WTC11 (cell line): ENCODE data around the gene GNAZ.

Experiments used
- AFF4 ChIP-seq: sonication (generic); formaldehyde crosslinking; IDR thresholded peaks from 2 replicates; pipeline ENCODE4 v1.8.1; 2023; ENCODE audit warnings: mild to moderate bottlenecking, missing genetic modification reagents, borderline replicate concordance
- CBFB ChIP-seq: sonication (generic); formaldehyde crosslinking; IDR thresholded peaks from 2 replicates; pipeline ENCODE4 v1.8.1; 2022; ENCODE audit warnings: mild to moderate bottlenecking, low read depth, missing genetic modification reagents
- CREB1 ChIP-seq: sonication (generic); formaldehyde crosslinking; IDR thresholded peaks from 2 replicates; pipeline ENCODE4 v1.8.0; 2023; ENCODE audit warnings: mild to moderate bottlenecking, missing genetic modification reagents
- EMX1 ChIP-seq: fragments of 250-450 bp; sonication (Bioruptor Pico); IDR thresholded peaks from 2 replicates; pipeline ENCODE4 v1.8.0; 2021; ENCODE audit warnings: mild to moderate bottlenecking
- GABPB1 ChIP-seq: sonication (generic); formaldehyde crosslinking; IDR thresholded peaks from 2 replicates; pipeline ENCODE4 v1.8.1; 2023; ENCODE audit warnings: mild to moderate bottlenecking, missing genetic modification reagents
- IRF2 ChIP-seq: sonication (generic); formaldehyde crosslinking; IDR thresholded peaks from 2 replicates; pipeline ENCODE4 v1.8.0; 2022; ENCODE audit warnings: low read depth, missing genetic modification reagents, borderline replicate concordance
- JUN ChIP-seq: sonication (generic); formaldehyde crosslinking; IDR thresholded peaks from 2 replicates; pipeline ENCODE4 v1.8.0; 2023; ENCODE audit warnings: mild to moderate bottlenecking, missing genetic modification reagents
- NR1H2 ChIP-seq: sonication (generic); formaldehyde crosslinking; IDR thresholded peaks from 2 replicates; pipeline ENCODE4 v1.9.0; 2021; ENCODE audit warnings: mild to moderate bottlenecking, moderate library complexity, missing genetic modification reagents
- SP1 ChIP-seq: sonication (generic); formaldehyde crosslinking; conservative IDR thresholded peaks from 2 replicates; pipeline ENCODE4 v1.8.1; 2022; ENCODE audit warnings: missing genetic modification reagents
- ZNF281 ChIP-seq: sonication (generic); formaldehyde crosslinking; IDR thresholded peaks from 2 replicates; pipeline ENCODE4 v1.8.0; 2023; ENCODE audit warnings: mild to moderate bottlenecking, missing genetic modification reagents
- TF ChIP-seq, protein P1 (sequence below): sonication (generic); formaldehyde crosslinking; IDR thresholded peaks from 2 replicates; pipeline ENCODE4 v1.8.1; 2022; ENCODE audit warnings: mild to moderate bottlenecking, missing genetic modification reagents, moderate library complexity, borderline replicate concordance
- TF ChIP-seq, protein P2 (sequence below): fragments of 200-600 bp; IDR thresholded peaks from 2 replicates; pipeline ENCODE4 v1.8.0; 2022; ENCODE audit warnings: antibody characterized with exemption

GRCh38 chr22:23031381-23031780, 38.9 kb upstream of the GNAZ start:
- TF ChIP-seq EMX1 = no peak
- TF ChIP-seq, protein P1, sequence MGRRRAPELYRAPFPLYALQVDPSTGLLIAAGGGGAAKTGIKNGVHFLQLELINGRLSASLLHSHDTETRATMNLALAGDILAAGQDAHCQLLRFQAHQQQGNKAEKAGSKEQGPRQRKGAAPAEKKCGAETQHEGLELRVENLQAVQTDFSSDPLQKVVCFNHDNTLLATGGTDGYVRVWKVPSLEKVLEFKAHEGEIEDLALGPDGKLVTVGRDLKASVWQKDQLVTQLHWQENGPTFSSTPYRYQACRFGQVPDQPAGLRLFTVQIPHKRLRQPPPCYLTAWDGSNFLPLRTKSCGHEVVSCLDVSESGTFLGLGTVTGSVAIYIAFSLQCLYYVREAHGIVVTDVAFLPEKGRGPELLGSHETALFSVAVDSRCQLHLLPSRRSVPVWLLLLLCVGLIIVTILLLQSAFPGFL (CRISPR knock-in tag) = no peak
- TF ChIP-seq, protein P2, sequence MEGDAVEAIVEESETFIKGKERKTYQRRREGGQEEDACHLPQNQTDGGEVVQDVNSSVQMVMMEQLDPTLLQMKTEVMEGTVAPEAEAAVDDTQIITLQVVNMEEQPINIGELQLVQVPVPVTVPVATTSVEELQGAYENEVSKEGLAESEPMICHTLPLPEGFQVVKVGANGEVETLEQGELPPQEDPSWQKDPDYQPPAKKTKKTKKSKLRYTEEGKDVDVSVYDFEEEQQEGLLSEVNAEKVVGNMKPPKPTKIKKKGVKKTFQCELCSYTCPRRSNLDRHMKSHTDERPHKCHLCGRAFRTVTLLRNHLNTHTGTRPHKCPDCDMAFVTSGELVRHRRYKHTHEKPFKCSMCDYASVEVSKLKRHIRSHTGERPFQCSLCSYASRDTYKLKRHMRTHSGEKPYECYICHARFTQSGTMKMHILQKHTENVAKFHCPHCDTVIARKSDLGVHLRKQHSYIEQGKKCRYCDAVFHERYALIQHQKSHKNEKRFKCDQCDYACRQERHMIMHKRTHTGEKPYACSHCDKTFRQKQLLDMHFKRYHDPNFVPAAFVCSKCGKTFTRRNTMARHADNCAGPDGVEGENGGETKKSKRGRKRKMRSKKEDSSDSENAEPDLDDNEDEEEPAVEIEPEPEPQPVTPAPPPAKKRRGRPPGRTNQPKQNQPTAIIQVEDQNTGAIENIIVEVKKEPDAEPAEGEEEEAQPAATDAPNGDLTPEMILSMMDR = no peak
- no peak for TF ChIP-seq JUN (CRISPR knock-in tag)
- TF ChIP-seq CREB1 (CRISPR knock-in tag) = no peak
- TF ChIP-seq IRF2 (CRISPR knock-in tag) = no peak
- no peak for TF ChIP-seq ZNF281
- no peak for TF ChIP-seq GABPB1 (CRISPR knock-in tag)
- TF ChIP-seq SP1 (CRISPR knock-in tag) = no peak
- no peak for TF ChIP-seq AFF4
- TF ChIP-seq NR1H2 (CRISPR knock-in tag) = no peak
- TF ChIP-seq CBFB = no peak
